T-helper 1 cell treated with Interleukin-12 subunit alpha and Interleukin-12 subunit beta and Interleukin-4 antibody, amounts not matched to agents 30 ng/mL and 1 ng/mL, for 36 hours (primary cell): ENCODE measurements around the gene IP6K2. TPM values are rescaled to one million over a fixed set of nuclear protein-coding genes. Genes with fewer than 3 reads are reported as not detected.

ENCODE experiments used
- intact Hi-C: fragments of 100-400 bp; cut with micrococcal nuclease; formaldehyde crosslinking; loops from one replicate; pipeline ENCODE4 v1.15.1; 2024
- total RNA-seq: library from RNA; stranded (reverse); gene quantifications from 2 replicates; pipeline ENCODE4 v1.2.3, GENCODE V29; 2022

IP6K2 gene
- total RNA-seq, 1 donor from 2014 or later, result 57.3 TPM

DNA sequence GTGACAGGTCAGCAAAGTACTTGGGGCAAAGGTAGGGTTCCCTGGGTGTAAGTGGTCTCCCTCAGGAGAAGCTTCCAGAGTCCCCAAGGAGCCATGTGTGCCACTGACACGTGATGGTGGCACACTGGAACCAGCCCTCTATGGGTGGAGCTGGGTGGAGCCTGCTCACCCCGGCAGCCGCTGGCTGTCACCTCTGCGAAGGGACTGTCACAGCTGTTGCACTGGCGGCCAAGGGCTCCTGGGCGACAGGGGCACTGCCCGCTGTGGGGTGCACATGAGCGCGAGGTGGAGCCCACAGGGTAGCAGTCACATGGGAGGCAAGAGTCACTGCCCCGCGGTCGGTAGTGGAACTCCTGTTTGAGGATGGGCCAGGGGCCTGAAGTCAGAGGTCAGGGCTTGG, 66.3 kb downstream of the IP6K2 start:
- intact Hi-C loops, result no loop called here

GRCh38 chr3:48648188-48648850, 68.7 kb downstream of the IP6K2 start:
- intact Hi-C loops, result no loop called here

DNA sequence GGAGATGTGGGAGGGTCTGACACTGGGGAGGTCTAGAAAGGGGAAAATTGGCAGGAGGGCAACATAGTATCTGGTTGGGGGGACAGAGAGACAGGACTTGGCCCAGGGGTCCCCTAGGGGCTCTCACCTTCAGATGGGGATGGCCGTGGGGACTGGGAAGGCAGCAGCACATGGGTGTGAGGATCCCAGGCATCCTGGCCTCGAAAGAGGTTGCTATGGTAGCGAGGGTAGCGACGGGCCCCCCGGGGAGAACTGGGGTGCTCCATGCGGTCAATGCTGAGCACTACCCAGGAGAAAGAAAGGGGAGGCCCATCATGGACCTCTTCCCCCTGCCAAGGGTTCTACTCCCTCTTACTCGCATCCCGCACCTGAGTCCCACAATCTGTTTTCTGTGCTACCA, 69.3 kb downstream of the IP6K2 start:
- intact Hi-C loops, result no loop called here

- intact Hi-C loops, result no loop called here
Observed at GRCh38 chr3:48644898-48645760, 71.9 kb downstream of the IP6K2 start.

DNA sequence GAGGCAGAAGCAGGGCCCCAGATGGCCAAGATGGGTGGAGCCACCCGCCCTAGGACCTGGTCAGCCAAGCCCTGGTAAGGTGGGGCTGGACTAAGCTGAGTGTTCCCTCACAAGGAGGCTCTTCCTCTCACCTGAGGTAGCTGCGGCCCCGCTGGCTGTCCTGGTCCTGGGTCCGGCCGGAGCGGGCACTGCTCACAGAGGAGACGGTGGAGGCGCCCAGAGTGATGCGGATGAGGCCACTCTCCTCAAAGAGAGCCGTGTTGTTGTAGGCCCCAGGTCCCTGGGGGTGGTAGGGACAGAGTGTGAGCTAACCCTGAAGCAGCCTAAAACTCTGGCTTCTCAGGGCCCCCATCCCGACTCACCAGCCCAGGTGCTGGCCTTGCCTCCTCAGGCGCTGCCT, 74.4 kb downstream of the IP6K2 start:
- intact Hi-C loops, result no loop called here

GRCh38 chr3:48641396-48641795, 75.6 kb downstream of the IP6K2 start:
- intact Hi-C loops, result no loop called here

- intact Hi-C loops, result loop anchor here (10.0 kb wide), 1 partner anchor 165 kb away; no protein-coding TSS in a partner anchor
Observed at GRCh38 chr3:48639944-48640606, 76.9 kb downstream of the IP6K2 start.

Other genes starting within 250 kb of the IP6K2 start
- gene SHISA5, start 213.0 kb downstream of the IP6K2 start, total RNA-seq, result 244 and 245 TPM in 2 replicates
- 8.1 and 8.8 TPM in 2 replicates for gene PFKFB4, start 160.4 kb downstream of the IP6K2 start, total RNA-seq
- not detected in 2 replicates for gene UCN2, start 153.4 kb downstream of the IP6K2 start, total RNA-seq
- gene COL7A1, start 121.9 kb downstream of the IP6K2 start, total RNA-seq, result 1.4 and 1.9 TPM in 2 replicates
- gene UQCRC1, start 107.6 kb downstream of the IP6K2 start, total RNA-seq, result 143 and 146 TPM in 2 replicates
- 0.34 TPM in 1 of 2 replicates, not detected in the other for gene TMEM89, start 95.5 kb downstream of the IP6K2 start, total RNA-seq
- 40.1 and 43.0 TPM in 2 replicates for gene SLC26A6, start 81.8 kb downstream of the IP6K2 start, total RNA-seq
- 6.0 and 7.4 TPM in 2 replicates for gene CELSR3, start 54.3 kb downstream of the IP6K2 start, total RNA-seq
- gene NCKIPSD, start 31.3 kb downstream of the IP6K2 start, total RNA-seq, result 28.6 and 30.0 TPM in 2 replicates
- gene PRKAR2A, start 130.7 kb upstream of the IP6K2 start, total RNA-seq, result 27.5 and 29.7 TPM in 2 replicates
- 34.7 and 38.6 TPM in 2 replicates for gene SLC25A20, start 181.7 kb upstream of the IP6K2 start, total RNA-seq
- 128 and 137 TPM in 2 replicates for gene ARIH2, start 201.6 kb upstream of the IP6K2 start, total RNA-seq